ENCODE data around the gene ABHD17C. TPM values are rescaled to one million over a fixed set of nuclear protein-coding genes. Genes with fewer than 3 reads are reported as not detected.
"Not testable (repeated sequence)": the region's sequence is repeated elsewhere in the genome, so short reads cannot be mapped to it uniquely, and the experiment has no call there.

Gene ABHD17C
- total and polyA plus RNA-seq, 2 donors (not counting 3 experiments of a cell fraction or from before 2014, with no cell fraction given): 5.9 to 10.9 TPM

- POLR2A ChIA-PET: no interaction called here
- dilution Hi-C loops (cut with MboI; ENCODE audit: extremely low pct_ligation_motif_present, low sequenced_read_pairs): no loop called here
- no peaks in the 10 kb centered on the region for H4K20me1 ChIP-seq (replicated peaks; ENCODE audit: control insufficient read depth, extremely low read depth, insufficient read depth, low read length)
- H3K36me3 ChIP-seq (ENCODE audit: control insufficient read depth in 2 of 2, extremely low read depth in 1 of 2, insufficient read depth in 2 of 2, low read length in 2 of 2): no peaks in the 10 kb centered on the region
- no peaks in the 10 kb centered on the region for H3K79me2 ChIP-seq (ENCODE audit: control insufficient read depth, insufficient read depth, low read length)
- H3K9me3 ChIP-seq (replicated peaks; ENCODE audit: control insufficient read depth, insufficient read depth, low read length): no peaks in the 10 kb centered on the region
- FAIRE-seq (no peak), DNase-seq (ENCODE audit: low read depth, low spot score) (no peak)
- no peak overlapping the region for H3K4me3 ChIP-seq (replicated peaks in 1 of 3; ENCODE audit: insufficient read depth in 1 of 3, low read depth in 1 of 3, low read length in 3 of 3)
- no peak overlapping the region for H3K4me2 ChIP-seq (ENCODE audit: insufficient read depth, low read length)
- CTCF ChIA-PET: interaction anchor here (0.7 kb wide), 1 partner anchor 316 kb away, joined by 3 read pairs; no protein-coding TSS in a partner anchor
- no peak overlapping the region for H3K27ac ChIP-seq (ENCODE audit: insufficient read depth, low read depth, low read length)
- H3K9me1 ChIP-seq (replicated peaks; ENCODE audit: control insufficient read depth, extremely low read depth, insufficient read depth, low read length): no peaks in the 10 kb centered on the region
- H3K4me1 ChIP-seq (ENCODE audit: control insufficient read depth, extremely low read depth, insufficient read depth, low read length): no peaks in the 10 kb centered on the region
- intact Hi-C loops (cut with micrococcal nuclease): no loop called here
- no TSS peak for BruUV-seq (replicated peaks)
- H3K27me3 ChIP-seq (ENCODE audit: control insufficient read depth in 2 of 2, insufficient read depth in 2 of 2, low read length in 2 of 2): no peaks in the 10 kb centered on the region
- H2AFZ ChIP-seq (ENCODE audit: low read depth, low read length): no peak overlapping the region
- TF ChIP-seq JUN (IDR thresholded peaks at IDR 0.05; ENCODE audit: borderline replicate concordance, insufficient read depth, insufficient read length, low read depth) (no peak), GATA2 (IDR thresholded peaks at IDR 0.05; ENCODE audit: insufficient read depth, insufficient read length, low read depth, low read length) (no peak), FOS (IDR thresholded peaks at IDR 0.05; ENCODE audit: borderline replicate concordance, insufficient read depth, low read length) (no peak), POLR2AphosphoS5 (IDR thresholded peaks at IDR 0.05; ENCODE audit: insufficient read depth, low read depth, low read length) (no peak), CTCF (IDR thresholded peaks at IDR 0.05; ENCODE audit: extremely low read depth in 1 of 2, insufficient read depth in 1 of 2, low read depth in 1 of 2, low read length in 2 of 2) (no peak), POLR2A (IDR thresholded peaks at IDR 0.05; ENCODE audit: low read depth, low read length) (no peak), EZH2 (IDR thresholded peaks at IDR 0.05; ENCODE audit: borderline replicate concordance, low read depth, low read length, severe bottlenecking) (no peak), MYC (IDR thresholded peaks at IDR 0.05; ENCODE audit: low read depth, low read length) (no peak), MAX (IDR thresholded peaks at IDR 0.05; ENCODE audit: insufficient read depth, insufficient read length) (no peak)
- H3K9ac ChIP-seq (replicated peaks; ENCODE audit: extremely low read depth, insufficient read depth, low read length): no peak overlapping the region
Measured at GRCh38 chr15:80761754-80762153, 66.6 kb downstream of the ABHD17C start.

- H3K9me1 ChIP-seq (replicated peaks; ENCODE audit: control insufficient read depth, extremely low read depth, insufficient read depth, low read length); H3K4me1 ChIP-seq (ENCODE audit: control insufficient read depth, extremely low read depth, insufficient read depth, low read length); DNase-seq (ENCODE audit: low read depth, low spot score); H3K4me3 ChIP-seq (replicated peaks in 1 of 3; ENCODE audit: insufficient read depth in 1 of 3, low read depth in 1 of 3, low read length in 3 of 3); H3K36me3 ChIP-seq (ENCODE audit: control insufficient read depth in 2 of 2, extremely low read depth in 1 of 2, insufficient read depth in 2 of 2, low read length in 2 of 2); FAIRE-seq; H3K79me2 ChIP-seq (ENCODE audit: control insufficient read depth, insufficient read depth, low read length); H3K27me3 ChIP-seq (ENCODE audit: control insufficient read depth in 2 of 2, insufficient read depth in 2 of 2, low read length in 2 of 2); intact Hi-C loops (cut with micrococcal nuclease); POLR2A ChIA-PET; H3K4me2 ChIP-seq (ENCODE audit: insufficient read depth, low read length); H2AFZ ChIP-seq (ENCODE audit: low read depth, low read length); H4K20me1 ChIP-seq (replicated peaks; ENCODE audit: control insufficient read depth, extremely low read depth, insufficient read depth, low read length); H3K27ac ChIP-seq (ENCODE audit: insufficient read depth, low read depth, low read length); dilution Hi-C loops (cut with MboI; ENCODE audit: extremely low pct_ligation_motif_present, low sequenced_read_pairs); BruUV-seq (replicated peaks); H3K9me3 ChIP-seq (replicated peaks; ENCODE audit: control insufficient read depth, insufficient read depth, low read length); H3K9ac ChIP-seq (replicated peaks; ENCODE audit: extremely low read depth, insufficient read depth, low read length): not testable (repeated sequence)
- CTCF ChIA-PET: interaction anchor here (1.6 to 5.4 kb wide), 2 partner anchors 13 to 196 kb away, joined by 7 to 45 read pairs; no protein-coding TSS in a partner anchor
Measured at GRCh38 chr15:80763235-80763634, 68.1 kb downstream of the ABHD17C start.

All from endothelial cell of umbilical vein (primary cell).